ENCODE data around the gene IPO11. TPM values are rescaled to one million over a fixed set of nuclear protein-coding genes. Genes with fewer than 3 reads are reported as not detected.
A peak's percentile ranks its signal among the peaks of the same experiment; 100 is the strongest.
"Not testable (repeated sequence)": the region's sequence is repeated elsewhere in the genome, so short reads cannot be mapped to it uniquely, and the experiment has no call there.

IPO11 gene
- total RNA-seq, 1 experiment from 2014 or later: 28.7 TPM

DNA sequence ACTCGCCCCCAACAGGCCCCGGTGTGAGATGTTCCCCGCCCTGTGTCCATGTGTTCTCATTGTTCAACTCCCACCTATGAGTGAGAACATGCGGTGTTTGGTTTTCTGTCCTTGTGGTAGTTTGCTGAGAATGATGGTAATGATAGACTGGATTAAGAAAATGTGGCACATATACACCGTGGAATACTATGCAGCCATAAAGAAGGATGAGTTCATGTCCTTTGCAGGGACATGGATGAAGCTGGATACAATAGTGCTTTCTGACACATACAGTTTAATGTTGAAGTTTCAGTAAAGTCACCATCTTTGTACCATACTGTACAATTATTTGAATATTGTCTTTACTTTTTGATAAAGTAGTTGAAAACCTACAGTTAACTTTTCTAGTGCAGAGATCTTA is 96.2 kb downstream of the IPO11 start:
- not testable (repeated sequence) for DNase-seq (ENCODE audit: extremely low read depth, low read depth)

DNA sequence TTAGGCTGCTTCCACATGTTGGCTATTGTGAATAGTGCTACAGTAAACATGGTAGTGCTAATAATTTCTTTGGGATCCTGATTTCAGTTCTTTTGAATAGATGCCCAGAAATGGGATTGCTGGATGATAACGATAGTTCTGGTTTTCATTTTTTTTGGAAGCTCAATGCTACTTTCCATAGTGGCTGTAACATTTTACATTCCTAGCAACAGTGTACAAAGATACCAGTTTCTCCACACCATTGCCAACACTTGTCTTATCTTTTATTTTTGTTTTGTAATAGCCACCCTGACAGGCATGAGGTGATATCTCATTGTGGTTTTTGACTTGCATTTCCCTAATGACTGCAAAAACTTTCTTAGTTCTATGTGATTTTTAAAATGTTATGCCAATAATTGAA is 97.2 kb downstream of the IPO11 start:
- DNase-seq (ENCODE audit: extremely low read depth, low read depth): no peak

DNA sequence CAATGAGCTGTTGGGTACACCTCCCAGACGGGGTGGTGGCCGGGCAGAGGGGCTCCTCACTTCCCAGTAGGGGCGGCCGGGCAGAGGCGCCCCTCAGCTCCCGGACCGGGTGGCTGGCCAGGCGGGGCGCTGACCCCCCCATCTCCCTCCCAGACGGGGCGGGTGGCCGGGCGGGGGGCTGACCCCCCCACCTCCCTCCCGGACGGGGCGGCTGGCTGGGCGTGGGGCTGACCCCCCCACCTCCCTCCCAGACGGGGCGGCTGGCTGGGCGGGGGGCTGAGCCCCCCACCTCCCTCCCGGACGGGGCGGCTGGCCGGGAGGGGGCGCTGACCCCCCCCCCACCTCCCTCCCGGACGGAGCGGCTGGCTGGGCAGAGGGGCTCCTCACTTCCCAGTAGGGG is 100.5 kb downstream of the IPO11 start:
- DNase-seq (ENCODE audit: extremely low read depth, low read depth): not testable (repeated sequence)

GRCh38 chr5:62514510-62515119 is 102.1 kb downstream of the IPO11 start:
- DNase-seq (ENCODE audit: extremely low read depth, low read depth): no peak

- DNase-seq (ENCODE audit: extremely low read depth, low read depth): not testable (repeated sequence)
Measured at GRCh38 chr5:62520812-62521211, 108.2 kb downstream of the IPO11 start.

DNA sequence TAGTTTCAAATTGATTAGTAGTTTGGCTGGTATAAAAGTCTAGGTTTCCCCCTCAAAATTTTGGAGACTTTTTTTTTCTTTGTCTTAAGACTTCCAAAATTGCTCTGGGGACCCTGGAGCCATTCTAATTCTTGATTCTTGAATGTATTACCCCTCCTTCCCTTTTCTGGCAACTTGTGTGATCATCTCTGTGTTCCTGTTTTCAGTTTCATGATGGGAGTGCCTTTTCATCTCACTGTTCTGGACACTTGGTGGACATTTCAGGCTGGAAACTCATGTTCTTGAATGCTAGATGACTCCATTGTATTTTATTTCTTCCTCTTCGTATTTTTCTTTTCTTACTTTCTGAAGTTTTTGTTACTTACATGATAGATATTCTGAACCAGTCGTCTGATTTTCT is 108.8 kb downstream of the IPO11 start:
- DNase-seq (ENCODE audit: extremely low read depth, low read depth): no peak

- DNase-seq (ENCODE audit: extremely low read depth, low read depth): no peak
Measured at GRCh38 chr5:62522811-62523210, 110.2 kb downstream of the IPO11 start.

DNA sequence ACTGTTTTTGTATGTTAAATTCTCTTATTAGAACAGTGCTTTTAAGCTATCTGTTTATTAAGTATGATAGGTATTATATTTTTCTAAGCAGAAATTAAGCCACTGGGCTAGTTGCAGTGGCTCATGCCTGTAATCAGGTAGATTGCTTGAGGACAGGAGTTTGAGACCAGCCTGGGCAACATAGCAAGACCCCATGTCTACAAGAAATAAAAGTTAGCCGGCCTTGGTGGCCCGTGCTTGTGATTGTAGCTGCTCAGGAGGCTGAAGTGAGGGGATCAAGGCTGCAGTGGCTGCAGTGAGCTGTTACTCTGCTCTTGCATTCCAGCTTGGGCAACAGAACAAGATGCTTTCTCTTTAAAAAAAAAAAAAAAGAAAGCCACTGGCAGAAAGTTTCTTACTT is 121.0 kb downstream of the IPO11 start:
- DNase-seq (ENCODE audit: extremely low read depth, low read depth): no peak

DNA sequence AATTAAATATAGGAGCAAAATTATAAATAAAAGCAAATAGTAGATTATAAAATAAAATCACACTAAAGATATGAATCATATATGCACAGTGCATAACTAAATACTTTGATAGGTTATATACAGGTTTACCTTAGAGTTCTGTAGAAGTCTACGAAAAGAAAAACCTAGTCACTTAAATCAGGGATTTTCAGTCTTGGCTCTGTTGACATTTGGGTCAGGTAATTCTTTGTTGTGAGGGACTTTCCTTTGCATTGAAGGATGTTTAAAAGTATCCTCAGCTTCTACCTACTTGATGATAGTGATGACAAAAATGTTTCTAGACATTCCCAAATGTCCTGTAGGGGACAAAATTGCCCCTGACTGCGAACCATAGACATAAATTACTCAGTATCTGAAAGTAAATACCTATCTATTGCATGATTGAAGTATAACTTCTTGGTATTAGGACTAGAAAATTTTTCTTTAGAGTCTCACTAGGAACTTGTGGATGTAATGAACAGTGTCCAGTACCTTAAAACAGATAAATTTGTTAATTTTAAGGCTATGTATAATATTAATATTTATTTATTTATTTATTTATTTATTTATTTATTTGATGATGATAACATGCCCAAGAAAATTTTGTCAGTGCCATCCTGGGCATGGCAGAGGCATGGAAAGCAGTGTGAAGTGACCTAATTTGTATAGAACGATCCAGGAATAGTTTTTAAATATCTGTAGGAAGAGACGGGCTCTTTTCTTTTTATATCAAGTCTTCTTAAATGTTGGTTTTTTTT is 122.1 kb downstream of the IPO11 start:
- DNase-seq (ENCODE audit: extremely low read depth, low read depth): no peak

DNA sequence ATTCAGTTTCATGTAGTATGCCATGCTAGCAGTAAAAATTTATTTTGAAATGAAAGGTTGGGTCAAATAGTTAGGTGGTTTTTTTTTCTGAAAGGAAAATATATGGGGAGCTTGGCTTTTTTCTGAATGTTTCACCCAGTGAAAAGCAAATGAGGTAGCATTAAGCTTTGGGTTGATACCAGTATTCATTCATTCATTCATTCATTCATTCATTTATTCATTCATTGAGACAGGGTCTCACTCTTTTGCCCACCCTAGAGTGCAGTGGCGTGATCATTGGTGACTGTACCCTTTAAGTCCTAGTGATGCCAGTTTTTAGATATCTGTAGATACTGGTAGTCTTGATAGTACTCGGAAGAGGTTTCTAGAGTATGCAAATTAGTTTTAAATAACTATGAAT is 123.7 kb downstream of the IPO11 start:
- DNase-seq (ENCODE audit: extremely low read depth, low read depth): no peak

DNA sequence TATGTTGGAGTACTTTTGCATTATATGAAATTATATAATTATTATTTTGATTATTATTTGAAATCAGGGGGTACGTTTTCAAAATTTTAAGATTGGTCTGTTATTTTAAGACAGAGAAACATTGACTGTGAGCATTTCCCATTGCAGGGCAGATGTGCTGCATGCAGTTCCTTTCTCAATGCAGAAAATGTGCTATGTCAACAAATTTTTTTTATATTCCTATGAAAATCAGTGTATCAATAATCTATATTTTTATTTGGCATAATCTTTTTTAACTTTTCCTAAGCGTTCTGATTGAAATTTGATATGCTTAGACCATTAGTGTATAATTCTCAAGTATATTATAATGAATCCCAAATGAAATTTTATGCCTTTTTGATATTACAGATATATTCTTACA is 124.2 kb downstream of the IPO11 start:
- DNase-seq (ENCODE audit: extremely low read depth, low read depth): no peak

DNA sequence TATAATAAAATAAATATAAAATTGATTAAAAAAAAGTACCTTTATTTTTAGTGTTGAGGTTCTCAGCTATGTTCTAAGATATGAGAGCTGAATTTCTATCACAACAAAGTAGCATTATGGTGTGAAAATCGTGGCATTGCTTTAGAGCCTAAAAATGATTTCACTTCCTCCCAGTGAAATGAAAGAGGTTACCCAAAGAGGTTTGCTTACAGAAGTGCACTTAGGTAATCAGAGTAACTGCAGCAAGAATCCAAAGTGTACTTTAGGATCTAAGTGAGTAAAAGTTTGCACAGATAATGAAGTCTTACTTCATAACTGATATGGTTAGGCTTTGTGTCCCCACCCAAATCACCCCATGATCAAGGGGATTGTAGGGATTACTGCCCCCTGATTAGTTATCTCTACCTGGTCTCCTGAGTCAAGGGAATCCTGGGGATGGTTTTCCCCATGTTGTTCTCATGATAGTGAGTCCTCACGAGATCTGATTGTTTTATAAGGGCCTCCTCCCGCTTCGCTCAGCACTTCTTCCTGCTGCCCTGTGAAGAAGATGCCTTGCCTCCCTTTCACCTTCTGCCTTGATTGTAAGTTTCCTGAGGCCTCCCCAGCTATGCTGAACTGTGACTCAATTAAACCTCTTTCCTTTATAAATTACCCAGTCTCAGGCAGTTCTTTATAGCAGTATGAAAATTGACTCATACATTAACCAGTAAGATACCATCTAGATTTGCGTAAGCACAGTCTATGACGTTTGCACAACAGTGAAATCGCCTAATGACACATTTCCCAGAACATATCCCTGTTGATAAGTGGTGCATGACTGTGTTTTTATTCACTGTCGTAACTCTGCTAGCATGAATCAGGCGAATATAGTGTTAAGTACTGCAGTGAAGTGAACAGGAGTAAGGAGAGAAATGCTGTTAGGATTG is 125.7 kb downstream of the IPO11 start:
- peak; percentile 42 for DNase-seq (ENCODE audit: extremely low read depth, low read depth)

- no peak for DNase-seq (ENCODE audit: extremely low read depth, low read depth)
Measured at GRCh38 chr5:62542720-62543119, 130.2 kb downstream of the IPO11 start.

DNA sequence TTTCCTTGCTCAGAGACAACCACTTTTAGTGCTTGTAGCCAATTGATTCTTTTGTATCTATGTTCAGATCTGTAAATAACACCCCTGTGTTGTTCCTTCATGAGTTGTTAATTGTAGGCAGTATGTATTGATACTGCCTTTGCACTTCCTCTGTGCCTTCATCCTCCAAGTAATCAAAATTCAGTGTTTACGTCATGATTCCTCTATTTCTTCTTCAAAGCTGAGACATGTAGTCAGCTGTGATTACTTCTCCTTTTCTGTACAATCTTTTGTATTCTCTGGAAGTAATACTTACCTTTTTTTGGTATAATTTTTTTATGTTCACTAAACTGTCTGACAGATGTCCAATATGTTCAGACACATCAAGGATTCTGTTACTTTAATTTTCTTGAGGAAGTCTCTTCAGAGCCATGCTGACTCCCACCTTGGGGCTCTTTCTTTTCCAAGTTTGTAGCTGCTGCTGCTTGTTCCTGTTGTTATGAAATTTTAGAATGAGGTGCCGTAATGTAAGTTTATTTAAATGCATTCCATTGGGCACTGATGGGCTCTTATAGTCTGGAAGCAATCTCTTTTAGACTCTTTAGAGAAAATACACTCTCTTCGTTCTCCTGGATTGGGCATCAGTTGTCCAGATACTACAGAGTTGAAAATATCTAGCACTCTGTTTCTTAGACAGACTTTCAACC is 135.5 kb downstream of the IPO11 start:
- DNase-seq (ENCODE audit: extremely low read depth, low read depth): no peak

DNA sequence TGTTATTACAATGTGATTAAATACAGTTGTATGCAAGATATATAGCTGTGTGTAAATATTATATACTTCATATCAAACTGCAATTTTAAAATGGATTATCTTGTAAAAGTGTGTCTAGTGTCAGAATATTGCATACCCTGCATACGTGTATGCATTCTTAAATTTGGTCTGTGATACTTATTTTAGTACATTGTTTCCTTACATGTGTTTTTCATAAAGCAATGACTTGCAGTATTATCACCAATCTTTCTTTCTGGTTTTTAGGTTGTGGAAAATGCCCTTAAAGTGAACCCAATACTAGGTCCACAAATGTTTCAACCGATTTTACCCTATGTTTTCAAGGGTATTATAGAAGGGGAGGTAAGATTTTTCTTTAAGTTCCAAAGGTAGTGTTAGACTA is 137.5 kb downstream of the IPO11 start:
- no peak for DNase-seq (ENCODE audit: extremely low read depth, low read depth)

GRCh38 chr5:62555930-62556329 is 143.4 kb downstream of the IPO11 start:
- no peak for DNase-seq (ENCODE audit: extremely low read depth, low read depth)

- DNase-seq (ENCODE audit: extremely low read depth, low read depth): no peak
Measured at GRCh38 chr5:62558941-62559340, 146.4 kb downstream of the IPO11 start.

DNA sequence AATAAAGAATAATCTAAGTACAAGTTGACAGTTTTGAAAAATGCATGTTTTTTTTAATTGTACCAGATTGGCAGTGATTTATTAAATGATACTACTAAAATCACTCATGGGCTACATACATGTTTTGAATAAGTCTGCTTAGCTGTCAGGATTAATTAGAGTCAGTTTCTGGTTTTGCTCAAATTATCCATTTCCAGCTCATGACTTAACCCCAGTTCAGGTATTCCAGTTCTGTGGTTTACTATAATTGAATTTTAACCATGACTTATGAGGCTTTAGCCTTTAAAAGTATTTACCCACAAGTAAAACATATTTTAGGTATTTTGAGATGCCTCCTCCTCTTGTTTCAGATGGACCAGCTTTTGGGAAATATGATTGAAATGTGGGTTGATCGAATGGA is 148.2 kb downstream of the IPO11 start:
- no peak for DNase-seq (ENCODE audit: extremely low read depth, low read depth)

DNA sequence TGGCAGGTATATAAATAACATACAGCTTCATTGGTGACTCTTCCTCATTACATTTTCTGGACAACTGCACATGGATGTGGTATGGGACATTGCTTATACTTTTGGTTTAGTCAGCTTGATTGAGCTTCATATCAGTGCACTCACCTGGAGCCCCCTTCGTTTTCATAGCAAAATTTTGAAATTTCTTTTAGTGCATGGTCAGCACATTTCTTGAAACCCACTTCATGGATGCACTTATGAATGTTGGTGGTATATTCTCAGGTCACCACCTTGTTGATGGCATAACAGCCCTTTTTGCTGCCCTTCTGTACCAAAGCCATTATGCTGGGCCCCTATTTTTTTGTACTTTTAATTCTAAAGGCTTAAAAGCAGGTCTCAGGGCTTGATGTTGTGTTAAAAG is 149.3 kb downstream of the IPO11 start:
- no peak for DNase-seq (ENCODE audit: extremely low read depth, low read depth)

DNA sequence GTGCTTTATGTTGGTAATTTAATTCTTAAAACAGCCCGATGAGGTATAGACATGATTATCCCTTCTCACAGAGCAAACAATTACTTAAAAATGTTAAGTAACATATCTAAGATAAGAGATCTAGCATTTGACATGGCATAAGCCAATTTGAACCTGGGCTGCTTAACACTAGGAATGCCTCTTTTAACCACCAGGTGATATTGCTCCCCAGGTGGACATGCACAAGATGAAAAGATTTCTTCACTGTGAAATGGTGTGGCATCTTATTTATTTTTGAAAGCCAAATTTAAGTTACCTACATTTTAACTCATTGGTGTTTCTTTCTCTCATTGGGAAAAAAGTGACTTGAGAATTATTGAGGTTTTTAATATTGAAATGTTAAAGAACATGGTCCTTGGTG is 150.3 kb downstream of the IPO11 start:
- no peak for DNase-seq (ENCODE audit: extremely low read depth, low read depth)

DNA sequence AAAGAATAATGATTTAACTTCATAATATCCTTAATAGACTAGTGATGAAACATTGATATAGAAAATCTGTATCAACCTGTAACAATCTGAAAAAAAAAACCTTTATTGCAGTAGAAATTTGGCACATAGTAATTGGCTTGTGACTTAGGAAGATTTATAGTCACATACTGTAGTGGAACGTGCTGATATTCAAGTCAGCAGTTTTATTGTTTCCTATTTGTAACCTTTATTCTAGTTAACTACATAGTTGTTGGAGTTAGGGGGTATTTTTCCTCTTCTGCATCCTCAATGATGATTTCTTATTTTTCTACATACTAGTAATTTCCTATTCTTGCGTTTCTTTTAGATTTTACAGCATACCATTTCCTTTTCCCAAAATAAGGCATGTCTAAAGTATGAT is 151.5 kb downstream of the IPO11 start:
- no peak for DNase-seq (ENCODE audit: extremely low read depth, low read depth)
